Loucy (cell line): ENCODE results near the gene TMEM135.
"Not testable (repeated sequence)": the region's sequence is repeated elsewhere in the genome, so short reads cannot be mapped to it uniquely, and the experiment has no call there.

Experiments used
- CTCF ChIP-seq: fragments of 200-600 bp; sonication (generic); conservative IDR thresholded peaks from 2 replicates; pipeline ENCODE4 v1.5.1; 2014; ENCODE audit warnings: mild to moderate bottlenecking, antibody characterized with exemption, low read length
- EZH2phosphoT487 ChIP-seq: fragments of 200-600 bp; IDR thresholded peaks from 2 replicates; pipeline ENCODE4 v1.6.1; 2018; ENCODE audit warnings: antibody characterized with exemption, mild to moderate bottlenecking, moderate library complexity, borderline replicate concordance

- not testable (repeated sequence) for TF ChIP-seq CTCF, EZH2phosphoT487
These were observed 68.1 kb downstream of the TMEM135 start for GRCh38 chr11:87105826-87106225.
